Measurements from ENCODE around the gene MBIP.

MBIP gene

GRCh38 chr14:36320200-36320896 lies at the start of gene MBIP:
MBIP (minus strand) TSS chr14:36320637; CDS start chr14:36320588, 49 bp downstream.
- TF ChIP-seq TCF12 (IDR thresholded peaks at IDR 0.05; ENCODE audit: low read depth): 0 out of 2 replicates have a peak, but pooled peaks have one; percentile 11
- peak; percentile 89 for TF ChIP-seq CREB1 (IDR thresholded peaks at IDR 0.05; ENCODE audit: low read depth)
- TF ChIP-seq YY1 (IDR thresholded peaks at IDR 0.05; ENCODE audit: low read depth): peak; percentile 69; the same call in 1 of the 2 replicates
- peak; percentile 53 for TF ChIP-seq MAX (IDR thresholded peaks at IDR 0.05)
- peak; percentile 79 for TF ChIP-seq TAF1 (IDR thresholded peaks at IDR 0.05; ENCODE audit: low read depth)
- no peak for TF ChIP-seq REST (IDR thresholded peaks at IDR 0.05; ENCODE audit: low read depth)
- TF ChIP-seq CEBPB (IDR thresholded peaks at IDR 0.05): 0 out of 2 replicates have a peak, but pooled peaks have one; percentile 21
- TF ChIP-seq NFIC (IDR thresholded peaks at IDR 0.05): no peak
- peak; percentile 66; the same call in 1 of the 2 replicates for TF ChIP-seq TEAD4 (IDR thresholded peaks at IDR 0.05)
- TF ChIP-seq, protein P1, sequence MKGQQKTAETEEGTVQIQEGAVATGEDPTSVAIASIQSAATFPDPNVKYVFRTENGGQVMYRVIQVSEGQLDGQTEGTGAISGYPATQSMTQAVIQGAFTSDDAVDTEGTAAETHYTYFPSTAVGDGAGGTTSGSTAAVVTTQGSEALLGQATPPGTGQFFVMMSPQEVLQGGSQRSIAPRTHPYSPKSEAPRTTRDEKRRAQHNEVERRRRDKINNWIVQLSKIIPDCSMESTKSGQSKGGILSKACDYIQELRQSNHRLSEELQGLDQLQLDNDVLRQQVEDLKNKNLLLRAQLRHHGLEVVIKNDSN (IDR thresholded peaks at IDR 0.05): no peak

DNA sequence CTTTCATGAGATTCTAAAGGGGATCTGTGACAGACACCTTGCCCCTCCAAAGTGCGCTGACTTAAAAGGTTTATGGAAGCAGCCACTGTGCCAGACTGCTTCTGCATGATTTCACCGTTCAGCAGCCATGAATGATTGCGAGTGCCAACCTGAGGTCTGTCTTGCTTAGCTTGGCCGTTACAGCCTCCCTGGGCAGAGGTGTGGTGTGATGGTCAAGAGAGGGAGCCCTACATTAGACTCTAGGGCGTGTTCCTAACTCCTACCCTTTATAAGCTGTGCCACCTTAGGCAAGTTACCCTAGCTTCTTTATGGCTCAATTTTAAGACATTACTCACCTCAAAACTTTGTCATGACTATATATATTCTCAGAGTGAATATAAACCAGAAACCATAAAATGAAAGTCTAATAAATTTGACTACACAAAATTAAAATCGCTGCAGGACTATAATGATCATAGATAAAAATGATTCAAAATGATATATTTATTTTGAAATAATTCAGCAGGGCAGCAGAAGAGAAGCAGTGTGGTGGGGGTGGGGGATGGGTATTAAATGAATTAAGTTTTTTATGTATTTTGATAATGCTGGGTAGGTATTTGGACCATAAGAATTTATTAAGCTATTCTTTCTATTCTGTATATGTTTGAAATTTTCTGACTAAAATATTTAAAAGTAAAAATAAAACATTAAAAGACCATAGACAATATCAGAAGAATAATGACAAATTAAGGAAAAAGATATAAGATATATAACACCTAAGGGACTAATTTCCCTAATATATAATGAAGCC lies 47.7 kb upstream of the MBIP start:
- TF ChIP-seq EGR1 (IDR thresholded peaks at IDR 0.05) (no peak), FOXM1 (IDR thresholded peaks at IDR 0.05; ENCODE audit: borderline replicate concordance, low read depth) (no peak), ZBTB7A (IDR thresholded peaks at IDR 0.05; ENCODE audit: low read depth) (no peak), TAF1 (IDR thresholded peaks at IDR 0.05; ENCODE audit: low read depth) (no peak), TEAD4 (IDR thresholded peaks at IDR 0.05) (no peak), MAX (IDR thresholded peaks at IDR 0.05) (no peak), NFIC (IDR thresholded peaks at IDR 0.05) (no peak), CREB1 (IDR thresholded peaks at IDR 0.05; ENCODE audit: low read depth) (no peak), RAD21 (IDR thresholded peaks at IDR 0.05; ENCODE audit: low read depth) (no peak), TCF12 (IDR thresholded peaks at IDR 0.05; ENCODE audit: low read depth) (no peak), REST (IDR thresholded peaks at IDR 0.05; ENCODE audit: low read depth) (no peak)
- TF ChIP-seq, protein P1 (IDR thresholded peaks at IDR 0.05): no peak

- TF ChIP-seq TEAD4 (IDR thresholded peaks at IDR 0.05) (peak; percentile 72), REST (IDR thresholded peaks at IDR 0.05; ENCODE audit: low read depth) (no peak), TCF12 (IDR thresholded peaks at IDR 0.05; ENCODE audit: low read depth) (peak; percentile 85), EP300 (IDR thresholded peaks at IDR 0.05; ENCODE audit: borderline replicate concordance) (peak; percentile 74; the same call in 1 of the 2 replicates), NFIC (IDR thresholded peaks at IDR 0.05) (peak; percentile 94), RAD21 (IDR thresholded peaks at IDR 0.05; ENCODE audit: low read depth) (no peak)
Observed at GRCh38 chr14:36365766-36366165, 45.3 kb upstream of the MBIP start.

GRCh38 chr14:36363704-36364103 lies 43.3 kb upstream of the MBIP start:
- no peak for TF ChIP-seq MAX (IDR thresholded peaks at IDR 0.05)
- TF ChIP-seq RAD21 (IDR thresholded peaks at IDR 0.05; ENCODE audit: low read depth): no peak
- no peak for TF ChIP-seq TCF12 (IDR thresholded peaks at IDR 0.05; ENCODE audit: low read depth)
- TF ChIP-seq NFIC (IDR thresholded peaks at IDR 0.05): no peak
- TF ChIP-seq ZBTB7A (IDR thresholded peaks at IDR 0.05; ENCODE audit: low read depth): no peak
- TF ChIP-seq CEBPB (IDR thresholded peaks at IDR 0.05): no peak
- TF ChIP-seq REST (IDR thresholded peaks at IDR 0.05; ENCODE audit: low read depth): no peak
- no peak for TF ChIP-seq TAF1 (IDR thresholded peaks at IDR 0.05; ENCODE audit: low read depth)
- no peak for TF ChIP-seq TEAD4 (IDR thresholded peaks at IDR 0.05)
- TF ChIP-seq EP300 (IDR thresholded peaks at IDR 0.05; ENCODE audit: borderline replicate concordance): no peak
- TF ChIP-seq, protein P1 (IDR thresholded peaks at IDR 0.05): no peak

Data from Ishikawa (cell line).